SK-N-MC (cell line): ENCODE data around the gene SYCP3.
"Not testable (repeated sequence)": the region's sequence is repeated elsewhere in the genome, so short reads cannot be mapped to it uniquely, and the experiment has no call there.

Source experiments
- DNase-seq: peaks from one replicate; pipeline ENCODE4 v3.0.0-alpha.2; 2011; ENCODE audit warnings: low read depth, low spot score
- H3K27ac ChIP-seq: fragments of 200-600 bp; sonication (generic); 2 replicates; pipeline ENCODE4 v1.5.1; 2016; ENCODE audit warnings: mixed run types
- H3K36me3 ChIP-seq: fragments of 200-600 bp; sonication (generic); 2 replicates; pipeline ENCODE4 v1.6.1; 2017; ENCODE audit warnings: antibody characterized with exemption, low read length, mixed read lengths; ENCODE audit not compliant: insufficient read depth
- H3K4me3 ChIP-seq: fragments of 200-600 bp; sonication (generic); 2 replicates; pipeline ENCODE4 v1.5.1; 2016
- H3K9ac ChIP-seq: fragments of 200-600 bp; sonication (generic); 2 replicates; pipeline ENCODE4 v1.8.0; 2017; ENCODE audit warnings: mixed run types, mixed read lengths; ENCODE audit not compliant: insufficient read length
- H3K9me3 ChIP-seq: fragments of 200-600 bp; sonication (generic); 2 replicates; pipeline ENCODE4 v1.6.1; 2017; ENCODE audit warnings: low read depth, mild to moderate bottlenecking, antibody characterized with exemption, low read length, moderate library complexity, mixed read lengths
- EZH2 ChIP-seq: fragments of 200-600 bp; sonication (generic); IDR thresholded peaks from one replicate; pipeline ENCODE4 v1.6.1; 2017; ENCODE audit warnings: antibody characterized with exemption
- FOXP2 ChIP-seq: optimal IDR thresholded peaks from 2 replicates; pipeline ENCODE3; 2011; ENCODE audit warnings: mild to moderate bottlenecking, moderate library complexity; ENCODE audit not compliant: insufficient read depth; ENCODE audit errors: extremely low read length, control extremely low read depth
- POLR2AphosphoS5 ChIP-seq: IDR thresholded peaks from 2 replicates; pipeline ENCODE4 v1.6.1; 2012; ENCODE audit warnings: mild to moderate bottlenecking, low read depth, low read length, borderline replicate concordance

SYCP3 gene

GRCh38 chr12:101740566-101740965, 1.3 kb upstream of the SYCP3 start:
- TF ChIP-seq EZH2: no peak

GRCh38 chr12:101737476-101737875, 1.8 kb downstream of the SYCP3 start:
- Histone ChIP-seq H3K9ac (no peak overlapping the region), H3K36me3 (peaks cover 4% of the 10 kb centered on the region), H3K4me3 (no peak overlapping the region), H3K9me3 (no peaks in the 10 kb centered on the region), H3K27ac (no peak overlapping the region)
- no peak for DNase-seq
- TF ChIP-seq FOXP2: no peak
- no peak for TF ChIP-seq EZH2
- no peak for TF ChIP-seq POLR2AphosphoS5

More at GRCh38 chr12:101740566-101740965, 1.3 kb upstream of the SYCP3 start:
- H3K36me3 ChIP-seq: peaks cover 15% of the 10 kb centered on the region
- no peak overlapping the region for H3K27ac ChIP-seq
- H3K9me3 ChIP-seq: no peaks in the 10 kb centered on the region
- no peak overlapping the region for H3K9ac ChIP-seq
- no peak for DNase-seq
- H3K4me3 ChIP-seq: no peak overlapping the region

DNA sequence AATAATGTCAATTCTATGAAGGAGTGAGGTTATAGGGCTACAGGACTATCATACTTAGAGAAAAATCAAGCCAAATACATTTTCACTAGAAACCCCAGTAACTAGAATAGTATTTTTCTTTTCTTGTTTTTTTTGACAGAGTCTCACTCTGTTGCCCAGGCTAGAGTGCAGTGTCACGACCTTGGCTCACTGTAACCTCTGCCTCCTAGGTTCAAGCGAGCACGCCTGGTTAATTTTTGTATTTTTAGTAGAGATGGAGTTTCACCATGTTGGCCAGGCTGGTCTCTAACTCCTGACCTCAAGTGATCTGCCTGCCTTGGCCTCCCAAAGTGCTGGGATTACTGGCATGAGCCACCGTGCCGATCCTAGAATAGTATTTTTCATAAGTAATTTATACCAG, 4.8 kb downstream of the SYCP3 start:
- peaks cover 11% of the 10 kb centered on the region for H3K36me3 ChIP-seq
- not testable (repeated sequence) for H3K9me3 ChIP-seq, H3K9ac ChIP-seq, DNase-seq, H3K4me3 ChIP-seq, H3K27ac ChIP-seq

- H3K27ac ChIP-seq: no peak overlapping the region; the same call in 1 of the 2 replicates
- no peak overlapping the region for H3K9ac ChIP-seq
- DNase-seq: no peak
- no peaks in the 10 kb centered on the region for H3K9me3 ChIP-seq
- peaks cover 11% of the 10 kb centered on the region for H3K36me3 ChIP-seq
- no peak overlapping the region for H3K4me3 ChIP-seq
- TF ChIP-seq EZH2 (no peak), FOXP2 (no peak), POLR2AphosphoS5 (no peak)
Measured at GRCh38 chr12:101733166-101733565, 6.1 kb downstream of the SYCP3 start.

GRCh38 chr12:101732318-101732717, 6.9 kb downstream of the SYCP3 start:
- Histone ChIP-seq H3K9me3 (no peaks in the 10 kb centered on the region), H3K27ac (no peak overlapping the region), H3K36me3 (peaks cover 11% of the 10 kb centered on the region), H3K9ac (no peak overlapping the region), H3K4me3 (no peak overlapping the region)
- no peak for DNase-seq
- TF ChIP-seq POLR2AphosphoS5 (no peak), EZH2 (no peak), FOXP2 (no peak)

DNA sequence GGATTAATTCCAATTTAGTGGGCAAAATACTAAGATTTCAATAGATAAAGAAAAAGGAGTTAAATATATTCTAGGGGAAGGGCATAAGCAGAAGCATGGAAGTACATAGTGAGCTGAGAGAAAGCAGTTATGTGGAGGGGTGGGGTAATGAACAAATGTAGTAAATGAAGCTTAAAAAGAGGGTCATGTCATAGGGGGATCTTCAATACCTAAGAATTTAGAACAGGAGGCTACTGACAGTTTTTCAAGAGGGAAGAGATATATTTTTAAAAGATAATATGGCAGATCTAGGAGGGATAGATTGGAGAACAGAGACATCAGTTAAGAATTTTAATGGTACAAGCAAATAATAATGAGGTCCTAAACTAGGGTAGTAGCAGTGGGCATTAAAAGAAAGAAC, 9.4 kb downstream of the SYCP3 start:
- no peak for DNase-seq
- Histone ChIP-seq H3K9me3 (no peaks in the 10 kb centered on the region), H3K27ac (no peak overlapping the region), H3K36me3 (peaks cover 21% of the 10 kb centered on the region), H3K4me3 (no peak overlapping the region), H3K9ac (no peak overlapping the region)
- TF ChIP-seq FOXP2: no peak
- TF ChIP-seq EZH2: no peak
- no peak for TF ChIP-seq POLR2AphosphoS5

DNA sequence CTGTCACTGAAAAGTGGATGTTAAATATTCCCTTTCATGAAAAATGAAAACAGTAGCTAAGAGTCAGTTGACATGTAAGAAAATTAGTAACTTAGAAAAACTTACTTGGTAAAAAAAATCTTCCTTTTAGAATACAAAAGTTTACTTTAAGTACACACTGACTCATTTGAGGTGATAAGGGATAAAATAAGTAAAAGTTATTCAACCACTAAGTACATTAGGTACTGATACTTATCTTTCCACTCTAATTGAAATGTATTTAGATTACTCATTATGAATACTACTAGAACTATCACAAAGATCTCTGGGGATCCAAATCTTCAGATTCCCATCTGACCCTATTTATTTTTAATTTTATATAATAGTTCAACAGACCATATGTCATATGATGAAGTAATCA, 12.2 kb downstream of the SYCP3 start:
- no peak overlapping the region for H3K9ac ChIP-seq

GRCh38 chr12:101722392-101722791, 16.9 kb downstream of the SYCP3 start:
- Histone ChIP-seq H3K4me3 (no peak overlapping the region), H3K36me3 (peaks cover 19% of the 10 kb centered on the region), H3K27ac (no peak overlapping the region), H3K9ac (no peak overlapping the region), H3K9me3 (no peaks in the 10 kb centered on the region)
- no peak for TF ChIP-seq EZH2
- TF ChIP-seq FOXP2: no peak
- TF ChIP-seq POLR2AphosphoS5: no peak
- DNase-seq: no peak

More for the DNA sequence above, 12.2 kb downstream of the SYCP3 start:
- Histone ChIP-seq H3K9me3 (no peaks in the 10 kb centered on the region), H3K4me3 (no peak overlapping the region), H3K27ac (no peak overlapping the region), H3K36me3 (peaks cover 21% of the 10 kb centered on the region)
- TF ChIP-seq FOXP2 (no peak), EZH2 (no peak), POLR2AphosphoS5 (no peak)
- no peak for DNase-seq

GRCh38 chr12:101720118-101720517, 19.1 kb downstream of the SYCP3 start:
- Histone ChIP-seq H3K9me3 (no peaks in the 10 kb centered on the region), H3K36me3 (peaks cover 12% of the 10 kb centered on the region; the same call in 1 of the 2 replicates), H3K4me3 (no peak overlapping the region), H3K9ac (no peak overlapping the region), H3K27ac (no peak overlapping the region)
- no peak for DNase-seq
- TF ChIP-seq EZH2: no peak
- no peak for TF ChIP-seq POLR2AphosphoS5
- TF ChIP-seq FOXP2: no peak
